Measurements from ENCODE around the gene F2. TPM values are rescaled to one million over a fixed set of nuclear protein-coding genes. Genes with fewer than 3 reads are reported as not detected.

Gene F2
- total RNA-seq, 4 donors from 2014 or later: not detected

DNA sequence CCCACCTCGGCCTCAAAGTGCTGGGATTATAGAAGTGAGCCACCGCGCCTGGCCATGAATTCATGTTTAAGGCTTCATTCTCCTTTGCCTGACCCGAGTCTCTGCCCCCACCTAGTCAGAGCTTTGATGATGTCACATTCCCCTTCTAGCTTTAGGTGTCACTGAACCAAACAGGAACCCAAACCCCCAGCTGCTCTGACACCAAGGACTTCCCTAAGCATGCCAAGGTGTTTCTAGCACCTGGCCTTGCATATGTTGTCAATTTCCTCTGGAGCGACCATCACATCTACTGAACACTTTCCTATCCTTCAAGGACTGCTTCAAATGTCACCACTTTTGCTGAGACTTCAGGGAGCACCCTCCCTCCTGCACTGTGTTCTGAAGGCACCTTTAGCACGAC lies 2.3 kb downstream of the F2 start:
- H3K4me1 ChIP-seq: peaks cover 0 to 9% of the 10 kb centered on the region in 2 donors
- intact Hi-C loops (cut with DNase I): no loop called here
- H3K9me3 ChIP-seq: no peaks in the 10 kb centered on the region
- WGBS, 2 donors: 86 to 93% methylated on average over 6 of the region's 6 CpGs
- no peak overlapping the region for H3K4me3 ChIP-seq (replicated peaks in 1 of 3)
- no peak for DNase-seq
- H3K27me3 ChIP-seq: no peaks in the 10 kb centered on the region
- H3K36me3 ChIP-seq: no peaks in the 10 kb centered on the region
- TF ChIP-seq CTCF (IDR thresholded peaks at IDR 0.05) (no peak), POLR2A (IDR thresholded peaks at IDR 0.05) (no peak)
- H3K27ac ChIP-seq: no peak overlapping the region

DNA sequence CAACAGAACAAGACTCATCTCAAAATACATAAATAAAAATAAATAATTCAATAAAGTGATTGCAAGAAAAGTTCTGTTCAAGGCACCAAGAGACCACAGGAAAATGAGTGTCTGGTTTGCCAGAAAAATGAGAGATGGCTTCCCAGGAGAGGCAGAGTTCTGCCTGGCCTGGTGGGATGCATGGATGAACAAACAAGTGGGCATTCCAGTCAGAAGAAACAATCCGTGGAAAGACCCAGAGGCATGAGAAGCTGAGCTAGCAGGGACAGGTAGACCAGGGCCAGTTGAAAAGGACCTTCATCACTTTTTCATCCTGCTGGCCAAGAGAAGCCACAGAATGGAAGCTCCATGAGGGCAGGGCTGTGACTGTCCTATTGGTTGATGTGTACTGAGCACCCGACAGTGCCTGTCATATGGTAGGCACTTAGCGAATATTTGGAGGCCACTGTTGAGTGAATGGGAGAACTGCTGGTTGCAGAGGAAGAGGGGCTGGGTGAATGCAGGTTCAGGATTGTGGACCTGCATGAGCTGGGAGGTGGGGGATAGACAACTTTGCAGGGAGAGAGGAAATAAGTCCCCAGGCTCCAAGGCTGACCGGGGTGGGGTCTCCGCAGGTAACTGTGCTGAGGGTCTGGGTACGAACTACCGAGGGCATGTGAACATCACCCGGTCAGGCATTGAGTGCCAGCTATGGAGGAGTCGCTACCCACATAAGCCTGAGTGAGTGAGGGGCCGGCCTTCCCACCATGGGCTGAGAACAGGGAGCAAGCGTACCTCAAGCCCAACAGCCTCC lies 3.7 kb downstream of the F2 start:
- peak overlapping the region in 1 of 3 donors; percentile 20 for H3K27ac ChIP-seq
- no peaks in the 10 kb centered on the region for H3K36me3 ChIP-seq
- H3K27me3 ChIP-seq: no peaks in the 10 kb centered on the region
- WGBS, 2 donors: 89 to 90% methylated on average over 9 to 10 of the region's 11 CpGs
- H3K4me3 ChIP-seq (replicated peaks in 1 of 3): no peak overlapping the region
- H3K4me1 ChIP-seq: peaks cover 0 to 9% of the 10 kb centered on the region in 2 donors
- TF ChIP-seq POLR2A (IDR thresholded peaks at IDR 0.05): no peak
- no peak for TF ChIP-seq CTCF (IDR thresholded peaks at IDR 0.05)
- peak; percentile 57 to 61 for DNase-seq
- no peaks in the 10 kb centered on the region for H3K9me3 ChIP-seq
- intact Hi-C loops (cut with DNase I): no loop called here

- no peaks in the 10 kb centered on the region for H3K36me3 ChIP-seq
- TF ChIP-seq CTCF (IDR thresholded peaks at IDR 0.05) (no peak), POLR2A (IDR thresholded peaks at IDR 0.05) (no peak)
Observed at GRCh38 chr11:46723359-46723680, 4.3 kb downstream of the F2 start.

DNA sequence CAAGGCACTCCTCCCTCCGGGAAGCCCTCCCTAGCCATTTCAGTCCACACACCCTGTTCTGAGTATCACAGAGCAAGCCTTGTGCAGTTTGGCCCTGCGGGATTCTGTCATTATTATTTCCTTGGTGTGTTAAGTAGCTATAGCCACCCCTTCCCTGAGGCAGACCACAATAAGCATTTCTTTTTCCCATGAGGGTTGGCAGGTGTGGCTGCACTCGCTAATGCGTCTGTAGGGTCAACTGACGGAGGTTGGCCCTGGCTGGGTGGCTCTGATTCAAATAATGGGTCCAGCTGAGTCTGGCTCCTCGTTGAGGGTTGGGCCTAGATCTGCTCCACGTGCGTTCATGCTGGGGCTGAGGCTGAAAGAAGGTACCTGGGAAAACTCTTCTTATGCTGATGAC lies 5.1 kb downstream of the F2 start:
- intact Hi-C loops (cut with DNase I): no loop called here
- no peak for DNase-seq
- no peaks in the 10 kb centered on the region for H3K9me3 ChIP-seq
- no peak for TF ChIP-seq CTCF (IDR thresholded peaks at IDR 0.05)
- TF ChIP-seq POLR2A (IDR thresholded peaks at IDR 0.05): no peak
- H3K27ac ChIP-seq: no peak overlapping the region
- H3K4me3 ChIP-seq (replicated peaks in 1 of 3): no peak overlapping the region
- no peaks in the 10 kb centered on the region for H3K36me3 ChIP-seq
- 78 to 83% methylated on average over 8 of the region's 8 CpGs for WGBS, 2 donors
- H3K27me3 ChIP-seq: no peaks in the 10 kb centered on the region
- peaks cover 0 to 9% of the 10 kb centered on the region in 2 donors for H3K4me1 ChIP-seq

More at GRCh38 chr11:46723359-46723680, 4.3 kb downstream of the F2 start:
- Histone ChIP-seq H3K9me3 (no peaks in the 10 kb centered on the region), H3K4me1 (peaks cover 0 to 9% of the 10 kb centered on the region in 2 donors), H3K27ac (no peak overlapping the region), H3K4me3 (replicated peaks in 1 of 3) (no peak overlapping the region), H3K27me3 (no peaks in the 10 kb centered on the region)
- intact Hi-C loops (cut with DNase I): no loop called here
- WGBS, 2 donors: 95 to 100% methylated on average over 1 to 4 of the region's 8 CpGs
- no peak for DNase-seq

- DNase-seq: no peak
- intact Hi-C loops (cut with DNase I): no loop called here
- peaks cover 0 to 9% of the 10 kb centered on the region in 2 donors for H3K4me1 ChIP-seq
- no peak overlapping the region for H3K4me3 ChIP-seq (replicated peaks in 1 of 3)
- H3K27me3 ChIP-seq: no peaks in the 10 kb centered on the region
- WGBS, 2 donors: 89 to 90% methylated on average over 17 to 19 of the region's 19 CpGs
- no peaks in the 10 kb centered on the region for H3K36me3 ChIP-seq
- no peaks in the 10 kb centered on the region for H3K9me3 ChIP-seq
- TF ChIP-seq CTCF (IDR thresholded peaks at IDR 0.05) (no peak), POLR2A (IDR thresholded peaks at IDR 0.05) (no peak)
- no peak overlapping the region for H3K27ac ChIP-seq
Observed at GRCh38 chr11:46725338-46726205, 6.6 kb downstream of the F2 start.
